ENCODE results near the gene CAMSAP2.

DNA sequence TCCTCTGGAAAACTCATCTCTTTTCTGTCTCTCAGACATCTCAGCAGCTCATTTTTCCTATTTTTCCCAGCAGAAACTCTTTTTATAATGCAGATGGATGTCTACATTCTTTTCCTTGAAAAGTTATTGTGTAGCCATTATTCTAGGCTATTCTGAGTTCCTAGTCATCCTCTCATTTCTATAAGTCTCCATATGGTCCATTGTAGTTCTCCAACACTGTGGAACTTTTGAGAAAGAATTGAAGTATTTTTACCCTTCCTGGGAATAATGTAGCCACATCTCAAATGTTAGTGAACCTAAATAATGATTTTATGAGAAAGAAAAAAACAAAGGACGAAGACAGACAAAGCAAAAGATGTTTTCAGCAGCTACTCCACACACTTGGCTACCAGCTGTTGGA lies 107.7 kb downstream of the CAMSAP2 start:
- no peak for TF ChIP-seq GATA2 (IDR thresholded peaks at IDR 0.05; ENCODE audit: low read depth, low read length)
- no peak for TF ChIP-seq GATA3 (IDR thresholded peaks at IDR 0.05; ENCODE audit: low read depth, low read length)
